Forelimb muscle (tissue), 1 donor: Measurements from ENCODE around the gene HOXA11. TPM values are rescaled to one million over a fixed set of nuclear protein-coding genes. Genes with fewer than 3 reads are reported as not detected.

Experiments used
- DNase-seq: peaks from one replicate; pipeline ENCODE4 v3.0.0-alpha.2; 2013; ENCODE audit warnings: low read depth
- polyA plus RNA-seq: library from polyadenylated mRNA; unstranded; fragments of 120-200 nt; gene quantifications from one replicate; pipeline ENCODE4 v1.2.1, GENCODE V29; 2013; ENCODE audit not compliant: insufficient read length

The HOXA11 gene
- polyA plus RNA-seq, 1 donor: 1.2 TPM

DNA sequence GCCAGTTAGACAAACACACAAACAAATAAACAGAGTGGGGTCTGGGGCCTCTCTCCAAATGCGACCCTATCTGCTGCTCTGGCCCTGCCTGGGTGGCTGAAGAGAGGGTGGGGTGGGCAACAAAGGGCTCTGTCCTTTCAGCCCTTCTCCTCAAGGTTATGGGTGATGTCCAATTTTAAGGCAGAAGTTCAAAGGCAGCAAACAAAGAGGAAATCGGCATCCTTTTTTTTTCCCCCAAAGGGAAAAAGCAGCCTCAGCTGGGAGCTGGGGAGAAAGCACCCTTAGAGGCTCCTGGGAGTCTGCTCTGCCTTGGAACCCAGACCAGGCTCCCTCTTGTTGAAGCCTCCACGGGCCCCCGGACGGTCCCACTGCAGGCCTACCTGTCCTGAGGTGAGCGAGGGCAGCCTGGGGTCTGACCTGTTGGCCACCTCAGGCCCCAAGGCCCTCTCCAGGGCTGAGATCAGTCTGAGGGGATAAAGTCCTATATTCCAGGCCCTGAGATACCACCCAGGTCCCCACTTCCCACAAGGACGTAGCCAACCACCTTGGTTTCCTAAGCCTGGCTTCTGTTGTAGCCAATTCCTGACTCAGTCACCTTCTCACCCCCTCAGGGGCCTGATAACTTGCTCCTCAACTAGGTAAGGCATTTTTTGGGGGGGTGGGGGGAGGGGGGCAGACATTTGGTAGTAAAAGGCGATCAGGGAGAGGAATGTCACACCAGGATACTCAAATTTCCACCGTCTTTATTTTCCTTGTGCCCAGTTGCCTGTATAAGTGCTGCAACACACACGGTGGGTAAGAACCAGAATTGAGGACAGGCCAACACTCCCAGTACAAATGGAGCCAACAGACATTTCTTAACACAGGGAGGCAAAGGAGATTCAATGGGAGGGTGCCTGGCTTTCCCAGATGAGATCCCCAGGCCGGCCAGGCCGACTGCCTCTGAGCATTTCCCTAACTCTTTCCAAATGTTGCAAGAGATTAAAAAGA is 4.3 kb downstream of the HOXA11 start:
- DNase-seq: no peak

DNA sequence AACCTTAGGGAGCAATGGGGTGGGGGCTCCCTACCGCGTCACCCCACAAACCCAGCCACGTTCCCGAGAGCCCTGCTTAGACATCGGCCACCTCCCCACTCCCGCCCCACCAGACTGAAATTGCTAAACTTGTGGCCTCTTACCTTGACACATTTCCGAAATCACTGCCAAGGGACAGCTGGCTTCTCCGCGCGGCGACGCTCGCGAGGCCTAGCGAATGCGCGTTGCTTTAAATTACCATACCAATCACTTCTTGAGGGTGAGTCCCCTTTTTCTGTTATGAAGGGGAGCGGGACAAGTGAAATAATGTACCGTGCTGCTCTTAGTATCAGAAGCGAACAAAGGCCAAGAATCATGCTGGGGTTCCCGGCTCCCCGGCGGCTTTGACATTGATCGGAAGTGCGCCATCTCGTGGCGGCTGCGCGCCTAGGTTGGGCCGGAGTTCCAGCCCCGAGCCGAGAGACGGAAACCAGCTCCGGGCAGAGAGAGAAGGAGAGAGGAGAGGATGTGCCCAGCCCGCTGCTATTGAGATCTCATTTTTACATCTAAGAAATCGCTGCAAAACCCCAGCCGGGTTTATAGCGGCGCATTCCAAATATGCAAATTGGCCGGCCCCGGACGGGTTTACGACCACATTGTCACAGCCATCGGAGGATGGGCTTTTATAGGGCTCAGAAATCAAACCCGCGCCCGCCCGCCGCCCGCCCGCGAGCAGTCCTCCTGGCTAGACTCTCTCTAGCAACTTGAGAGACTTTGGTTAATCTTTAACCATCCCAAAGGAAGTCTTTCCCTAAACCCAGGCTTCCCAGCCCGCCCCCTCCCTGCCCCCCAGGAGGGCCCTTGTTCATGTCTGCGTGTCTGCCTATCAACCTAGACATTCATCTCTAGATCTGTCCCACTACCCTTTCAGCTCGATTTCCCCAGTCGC is 5.3 kb downstream of the HOXA11 start:
- DNase-seq: no peak

DNA sequence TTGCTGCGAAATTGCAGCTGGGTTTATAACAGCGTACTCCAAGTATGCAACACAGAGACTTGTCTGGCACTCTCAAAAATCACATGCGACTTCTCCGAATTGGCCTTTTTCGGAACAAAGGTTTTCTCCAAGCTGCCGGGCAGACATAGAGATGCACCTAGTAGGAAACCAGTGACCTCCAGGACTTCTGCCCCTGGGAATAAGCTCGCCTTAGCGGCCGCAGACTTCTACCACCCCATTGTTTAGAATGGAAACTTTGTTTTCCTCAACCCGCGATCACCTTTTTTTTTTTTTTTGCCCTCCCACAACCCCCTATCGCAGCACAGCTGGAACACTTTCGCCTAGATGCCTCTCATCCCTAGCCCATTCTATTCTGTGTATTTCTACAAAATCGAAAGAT is 6.0 kb downstream of the HOXA11 start:
- DNase-seq: no peak

DNA sequence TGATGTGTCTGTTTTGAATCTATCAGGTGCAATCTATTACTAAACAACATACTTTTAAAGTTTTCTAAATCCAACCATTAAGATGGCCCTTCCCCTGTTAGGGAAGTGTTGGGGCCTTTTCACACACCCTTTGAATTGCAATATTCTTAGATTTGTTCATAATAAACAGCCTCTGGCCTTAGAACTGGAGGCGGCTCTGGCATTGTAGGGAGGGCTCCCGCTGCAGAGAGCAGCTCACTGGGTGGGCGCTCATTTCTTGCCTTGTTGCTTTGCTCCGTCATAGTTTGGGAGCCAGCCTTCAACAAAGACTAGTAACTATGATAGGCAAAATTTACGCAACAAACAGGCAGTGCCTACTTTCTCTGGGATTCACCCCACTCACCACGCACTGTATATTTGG is 6.7 kb downstream of the HOXA11 start:
- no peak for DNase-seq

DNA sequence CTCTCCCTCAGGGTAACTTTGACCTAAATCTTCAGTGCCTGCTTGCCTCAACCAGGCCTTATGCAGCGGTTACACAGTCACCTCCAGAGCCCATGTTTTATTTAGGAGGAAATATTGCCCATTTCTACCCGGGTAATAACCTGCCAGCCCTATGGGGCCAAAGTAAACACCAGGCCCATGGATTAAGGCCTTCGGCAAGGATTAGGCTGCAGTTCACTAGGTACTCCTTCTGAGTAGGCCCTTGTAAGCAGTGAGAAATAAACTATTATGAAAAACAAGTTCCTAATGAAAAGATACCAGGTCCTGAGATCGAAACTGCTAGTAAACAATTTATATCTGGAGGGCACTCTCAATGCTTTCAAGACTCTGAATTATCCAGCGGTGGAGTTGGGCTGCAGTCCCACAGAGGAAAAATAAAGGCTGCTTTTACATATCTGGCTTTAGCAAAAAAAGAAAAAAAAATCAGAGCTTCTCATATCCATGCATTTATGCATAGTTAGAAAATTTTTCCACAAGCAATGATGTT is 7.2 kb downstream of the HOXA11 start:
- no peak for DNase-seq

DNA sequence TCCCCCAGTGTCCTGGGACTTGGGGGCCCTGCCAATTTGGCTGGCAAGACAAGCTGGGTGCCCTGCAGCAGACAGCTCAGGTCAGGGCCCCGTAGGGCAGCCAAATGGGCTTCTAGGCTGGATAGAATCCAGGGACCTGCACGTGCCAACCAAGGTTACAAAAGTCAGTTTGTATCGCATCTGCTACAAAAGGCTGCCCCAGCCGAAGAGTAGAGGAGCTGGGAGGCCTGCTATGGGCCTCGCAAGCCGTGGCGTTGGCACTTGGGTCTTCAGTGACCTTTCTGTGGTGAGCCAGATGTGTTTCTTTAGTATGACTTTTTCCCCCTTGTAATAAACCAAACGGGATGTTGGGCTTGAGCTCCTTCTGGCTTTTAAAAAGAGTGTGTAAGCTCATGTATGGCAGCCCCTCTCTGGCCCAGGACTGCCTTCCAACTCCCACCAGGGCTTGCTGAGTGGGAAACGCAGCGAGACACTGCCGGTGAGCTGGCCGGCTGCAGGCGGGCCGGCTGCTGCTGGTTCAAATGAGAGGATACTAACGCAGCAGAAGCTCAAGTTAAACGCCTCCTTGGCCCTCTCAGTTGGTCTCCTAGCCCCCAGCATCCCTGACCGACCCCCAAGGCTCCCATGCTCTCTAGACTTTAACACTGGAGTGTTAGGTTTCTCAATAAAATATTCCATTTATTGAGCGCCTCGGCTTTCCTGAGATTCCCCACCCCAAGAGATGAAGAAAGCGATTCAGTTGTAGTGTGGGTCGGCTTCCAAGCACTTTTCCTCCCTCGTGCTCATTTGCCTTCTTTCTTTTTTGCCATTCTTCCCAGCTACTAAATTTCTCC is 7.9 kb downstream of the HOXA11 start:
- DNase-seq: no peak

DNA sequence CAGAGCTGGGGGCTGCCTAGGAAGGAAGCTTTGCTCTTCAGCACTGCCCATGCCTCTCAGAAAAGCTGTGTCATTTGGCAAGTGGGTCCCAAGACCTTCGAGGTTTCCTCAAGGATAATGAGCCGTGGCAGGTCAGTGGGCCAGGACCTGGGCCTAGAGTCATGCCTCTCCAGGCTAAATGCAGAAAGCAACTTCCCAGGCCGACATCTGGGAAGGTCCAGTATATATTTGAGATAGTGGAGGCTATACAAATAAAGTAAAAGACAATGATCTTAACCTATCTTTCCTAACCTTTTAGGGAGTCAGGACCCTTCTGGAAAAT is 8.5 kb downstream of the HOXA11 start:
- DNase-seq: no peak

DNA sequence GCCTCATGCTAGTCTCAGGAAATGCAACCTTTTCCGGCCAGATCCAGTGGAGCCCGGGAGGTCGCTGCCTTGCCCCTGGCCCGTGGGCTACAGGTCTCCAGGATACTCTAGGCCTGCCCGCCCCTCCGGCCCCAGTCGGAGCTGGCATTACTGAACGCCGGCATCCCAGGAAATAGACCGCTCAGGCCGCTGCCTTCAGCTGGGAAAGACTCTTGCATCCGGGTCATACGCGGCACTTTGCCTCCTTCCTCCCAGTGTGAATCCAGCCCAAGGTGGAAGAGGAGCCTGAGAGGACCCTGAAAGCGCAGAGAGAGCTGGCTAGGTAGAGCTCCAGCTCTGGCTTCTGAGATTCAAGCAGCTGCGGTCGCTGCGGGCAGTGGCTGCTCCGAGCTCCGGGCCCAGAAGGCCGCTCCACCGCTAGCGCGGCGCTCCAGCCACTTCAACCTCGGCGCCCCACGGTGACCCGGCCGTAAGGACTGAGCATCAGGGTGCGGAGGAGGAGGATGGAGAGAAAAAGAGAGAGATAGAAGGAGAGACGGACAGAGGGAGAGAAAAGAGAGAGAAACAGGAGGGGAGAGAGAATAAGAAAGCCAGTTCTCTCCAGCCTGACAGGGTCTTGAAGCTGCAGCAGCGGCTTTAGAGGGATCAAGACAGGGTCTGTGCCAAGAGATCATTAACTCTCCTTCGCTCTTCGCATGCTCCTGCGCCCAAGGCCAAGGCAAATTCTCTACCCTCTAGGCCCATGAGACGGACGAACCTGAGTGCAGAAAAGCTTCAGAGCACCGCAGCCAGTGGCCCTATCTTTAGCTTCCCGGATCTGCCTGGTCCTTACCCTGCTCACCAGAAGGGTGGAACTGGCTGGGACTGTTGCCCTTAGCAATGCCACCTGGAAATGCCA is 9.2 kb downstream of the HOXA11 start:
- DNase-seq: no peak

DNA sequence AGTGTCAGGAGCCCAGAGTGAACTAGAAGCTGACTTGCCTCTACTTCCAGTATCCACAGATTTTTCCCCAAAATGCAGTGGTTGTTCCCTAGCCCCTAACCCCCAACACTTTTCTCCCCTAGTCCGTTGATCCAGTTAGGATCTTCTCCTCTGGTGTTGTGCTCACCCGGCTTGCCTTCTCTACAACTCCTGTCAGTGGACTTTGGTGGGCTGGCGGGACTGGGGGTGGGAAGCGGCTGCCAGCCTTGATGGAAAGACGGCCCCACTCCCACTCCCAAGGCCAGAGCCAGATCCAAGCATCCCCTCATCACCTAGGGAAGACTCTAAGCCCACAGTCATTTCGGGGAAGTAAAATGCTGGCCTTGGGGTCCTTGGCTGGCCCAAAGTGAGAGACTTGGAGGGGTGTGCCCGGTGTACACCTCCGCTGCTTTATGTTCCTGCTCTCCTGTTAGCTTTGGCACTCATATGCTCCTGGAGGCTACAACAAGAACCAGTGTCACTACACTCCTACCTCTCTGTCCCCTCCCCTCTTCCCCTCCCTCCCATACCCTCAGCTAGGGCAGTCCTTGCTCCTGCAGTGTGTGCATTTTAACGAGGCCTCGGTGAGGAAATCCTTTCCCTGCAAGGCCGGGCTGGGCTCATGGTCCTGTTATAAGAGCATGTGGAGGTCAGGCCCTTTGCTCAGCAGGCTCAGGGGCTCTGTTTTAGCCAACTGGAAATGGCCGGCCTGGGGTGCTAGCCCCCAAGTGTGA is 10.0 kb downstream of the HOXA11 start:
- DNase-seq: no peak

DNA sequence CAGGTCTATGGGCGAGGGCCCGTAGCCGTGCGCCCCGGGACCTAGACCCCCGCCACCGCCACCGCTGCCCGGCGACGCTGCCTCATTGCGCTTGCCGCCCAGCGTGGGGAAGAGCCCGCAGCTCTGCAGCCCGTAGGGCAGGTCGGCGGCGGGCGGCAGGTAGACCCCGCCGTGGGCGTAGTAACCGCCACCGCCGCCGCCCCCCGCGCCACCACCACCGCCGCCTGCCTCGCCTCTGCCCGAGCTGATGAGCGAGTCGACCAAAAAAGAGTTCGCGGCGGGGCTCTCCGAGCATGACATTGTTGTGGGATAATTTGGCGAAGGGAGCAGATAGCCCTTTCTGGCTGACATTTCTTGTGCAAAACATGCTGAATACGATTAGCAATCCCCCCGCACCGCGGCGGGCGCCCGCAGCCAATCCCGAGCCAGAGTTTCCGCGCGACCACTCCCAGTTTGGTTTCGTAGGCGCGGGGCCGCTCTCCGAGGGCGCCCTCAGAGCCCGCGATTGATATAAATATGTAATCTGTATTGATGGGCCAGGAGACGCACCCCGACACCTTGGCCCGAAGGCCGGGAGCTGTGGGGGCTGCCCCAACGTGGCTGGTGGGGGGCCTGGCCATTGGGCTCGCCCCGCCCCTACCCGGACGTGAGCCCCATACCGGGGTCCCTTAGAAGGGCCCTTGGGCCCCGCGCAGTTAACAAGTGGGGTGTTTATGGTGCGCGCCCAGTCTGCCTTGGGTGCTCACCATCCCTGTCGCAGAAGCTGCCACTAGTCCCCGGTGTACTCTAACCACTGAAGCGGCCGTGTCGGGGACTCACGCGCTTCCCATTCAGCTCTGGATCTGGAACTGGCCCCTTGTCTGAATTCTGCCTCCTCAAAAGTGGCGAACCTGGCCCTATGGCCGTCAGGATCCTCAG is 10.8 kb downstream of the HOXA11 start, which contains the start of gene HOXA10:
Gene HOXA10, minus strand, starts transcription at position 365 of the 918 bp plus-strand sequence. Its CDS starts 14 bp downstream, at position 351.
- no peak for DNase-seq

DNA sequence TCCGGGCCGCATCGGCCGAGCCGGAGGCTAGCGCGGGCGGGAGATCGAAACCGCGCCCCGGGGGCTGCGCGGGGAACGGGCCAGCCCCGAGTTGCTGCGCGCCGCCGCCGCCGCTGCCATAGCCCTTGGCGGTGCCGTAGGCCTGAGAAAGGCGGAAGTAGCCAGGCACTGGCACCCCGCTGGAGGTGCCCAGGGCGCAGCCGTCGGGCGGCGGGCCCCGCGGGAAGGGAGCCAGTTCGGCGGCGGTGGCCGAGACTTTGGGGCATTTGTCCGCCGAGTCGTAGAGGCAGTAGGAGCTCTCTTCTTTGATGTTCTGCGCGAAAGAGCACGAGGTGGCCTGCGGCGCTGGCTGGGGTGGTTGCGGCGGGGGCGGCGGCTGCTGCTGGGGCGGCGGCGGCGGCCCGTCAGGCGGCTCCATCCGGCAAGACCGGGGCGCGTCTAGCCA is 11.5 kb downstream of the HOXA11 start:
- DNase-seq: no peak

DNA sequence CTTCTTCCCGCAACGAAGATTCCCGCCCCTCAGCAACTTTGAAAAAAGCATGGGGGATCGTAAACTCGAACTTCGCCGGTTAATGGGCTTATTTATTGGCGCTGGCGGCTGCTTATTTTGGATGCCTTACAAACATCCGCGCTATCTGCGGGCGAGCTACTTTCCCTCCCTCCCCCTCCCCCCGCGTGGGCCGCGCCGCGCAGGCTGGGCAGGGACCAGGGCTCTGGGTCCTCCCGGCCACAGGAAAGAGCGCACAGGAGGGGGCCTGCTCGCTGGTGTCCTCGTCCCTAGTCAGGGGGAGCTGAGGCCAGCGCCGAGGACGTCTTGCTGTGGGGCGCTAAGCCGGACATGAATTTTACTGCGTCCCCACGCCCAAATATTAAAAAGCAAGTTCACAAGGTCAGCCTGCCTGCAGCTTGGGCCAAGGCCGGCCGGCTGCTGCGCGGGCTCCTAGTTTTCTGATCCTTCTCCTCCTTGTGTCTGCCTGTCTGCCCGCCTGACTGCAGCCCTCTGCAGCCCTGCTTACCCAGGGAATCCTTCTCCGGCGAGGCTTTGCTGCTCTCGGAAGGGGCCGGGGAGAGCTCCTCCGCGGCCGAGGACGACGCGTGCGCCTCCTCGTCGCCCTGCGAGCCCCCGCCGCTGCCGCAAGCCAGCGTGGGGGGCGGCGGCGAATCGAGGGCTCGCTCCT is 12.1 kb downstream of the HOXA11 start:
- DNase-seq: no peak

DNA sequence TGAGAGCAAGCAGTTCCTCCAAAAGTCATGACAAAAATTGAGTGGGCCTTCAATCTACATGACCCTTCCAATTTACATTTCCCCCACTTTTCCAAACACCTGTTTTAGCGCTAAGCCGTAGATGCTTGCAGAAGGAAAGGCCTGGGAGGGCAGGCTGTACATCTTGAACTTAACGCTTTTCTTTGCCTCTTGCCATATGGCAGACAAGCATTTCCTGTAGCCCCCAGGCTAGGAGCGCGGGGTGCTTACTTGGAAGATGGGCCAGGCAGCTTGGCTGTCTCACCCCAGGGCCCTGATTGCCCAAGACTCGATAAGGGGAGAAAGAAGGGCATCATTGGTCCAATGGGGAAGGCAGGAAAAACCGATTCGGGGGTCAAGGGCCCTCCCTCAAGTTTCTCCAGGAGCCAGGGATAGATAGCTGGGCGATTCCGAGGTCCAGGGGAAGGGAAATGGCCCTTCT is 12.7 kb downstream of the HOXA11 start:
- no peak for DNase-seq

DNA sequence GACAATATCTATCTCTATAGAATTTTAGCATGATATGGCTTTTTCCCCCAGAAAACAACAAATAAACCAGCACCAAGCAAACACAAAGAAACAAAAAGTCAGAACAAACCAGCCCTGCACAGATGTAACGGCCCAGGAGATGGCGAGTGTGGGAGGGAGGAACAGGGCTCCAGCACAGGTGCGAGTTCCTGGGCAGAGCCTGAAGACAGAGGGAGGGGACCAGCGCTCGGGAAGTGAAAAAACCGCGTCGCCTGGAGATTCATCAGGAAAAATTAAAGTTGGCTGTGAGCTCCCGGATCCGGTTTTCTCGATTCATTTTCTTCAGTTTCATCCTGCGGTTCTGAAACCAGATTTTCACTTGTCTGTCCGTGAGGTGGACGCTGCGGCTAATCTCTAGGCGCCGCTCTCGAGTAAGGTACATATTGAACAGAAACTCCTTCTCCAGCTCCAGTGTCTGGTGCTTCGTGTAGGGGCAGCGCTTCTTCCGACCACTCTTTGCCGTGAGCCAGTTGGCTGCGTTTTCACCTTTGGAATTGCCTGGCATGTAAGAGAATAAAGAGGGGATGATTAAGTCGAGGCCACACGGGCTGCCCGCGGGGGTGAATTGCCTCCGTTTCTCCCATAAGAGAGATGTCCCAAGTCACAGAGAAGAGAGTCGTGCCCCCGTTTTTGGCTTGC is 13.3 kb downstream of the HOXA11 start:
- DNase-seq: no peak

DNA sequence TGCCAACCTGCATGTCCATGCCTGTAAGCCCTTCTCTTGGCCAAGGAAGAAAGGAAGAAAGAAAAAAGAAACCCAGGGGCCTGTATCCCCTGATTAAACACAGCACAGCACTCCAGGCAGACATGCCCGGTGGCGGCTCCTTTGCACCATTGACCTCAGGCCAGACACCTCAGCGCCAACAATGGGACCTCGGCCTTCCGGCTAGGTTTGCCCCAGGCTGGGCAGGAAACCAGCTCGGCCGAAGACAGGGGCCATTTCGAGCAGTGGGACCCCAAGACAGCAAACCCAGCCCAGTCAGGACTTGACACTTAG is 13.8 kb downstream of the HOXA11 start:
- no peak for DNase-seq

DNA sequence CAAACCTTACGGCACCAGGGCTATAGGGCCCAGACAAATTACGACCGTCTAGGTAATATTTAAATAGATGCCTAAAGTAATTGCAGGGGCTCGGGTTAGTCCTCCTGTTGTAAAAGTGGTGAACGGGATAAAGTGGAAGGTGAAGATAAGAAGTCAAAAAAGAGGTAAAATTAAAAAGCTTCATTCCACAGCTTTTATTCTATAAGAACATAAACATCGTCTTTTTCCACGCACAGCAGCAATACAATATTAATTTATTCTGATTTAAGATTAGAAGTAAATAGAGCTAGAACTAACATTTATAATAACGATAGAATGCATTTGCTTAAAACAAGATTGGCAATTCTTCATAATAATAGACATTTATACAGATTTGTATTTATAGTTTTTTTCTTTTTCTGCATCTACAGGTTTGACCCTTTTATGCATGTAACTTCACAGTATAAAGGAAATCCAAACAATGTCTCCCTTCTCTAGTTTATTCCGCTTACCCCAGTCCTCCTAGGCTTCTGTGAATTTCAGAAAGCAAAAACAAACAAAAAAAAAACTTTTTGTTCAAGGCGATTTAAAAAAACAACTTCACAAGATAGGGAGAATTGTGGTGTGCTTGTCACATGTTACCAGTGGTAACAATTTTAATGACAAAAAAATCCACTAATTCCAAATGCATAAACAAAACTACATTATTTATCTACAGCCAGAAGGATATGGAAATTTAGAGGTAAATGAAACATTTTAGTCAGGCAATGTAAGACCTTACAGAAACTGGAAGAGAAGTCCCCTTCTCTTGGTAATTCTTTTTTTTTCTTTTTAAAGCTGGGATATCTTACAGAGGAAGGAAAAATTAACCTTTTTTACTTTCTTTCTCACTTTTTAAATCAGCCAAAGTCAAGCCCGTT is 14.4 kb downstream of the HOXA11 start:
- no peak for DNase-seq
